ENCODE results near the gene LCA5L. TPM values are rescaled to one million over a fixed set of nuclear protein-coding genes. Genes with fewer than 3 reads are reported as not detected.

The LCA5L gene
- polyA plus RNA-seq, 2 of the 4 experiments (the other 2 are of a cell fraction) = 0.90 to 2.8 TPM

- TF ChIP-seq USF2 (IDR thresholded peaks at IDR 0.05) = no peak
- no peak for TF ChIP-seq NPAS2 (CRISPR knock-in tag; IDR thresholded peaks at IDR 0.05; ENCODE audit: borderline replicate concordance)
- TF ChIP-seq JUN (IDR thresholded peaks at IDR 0.05) = peak; percentile 29 to 43; a peak in 2 of 5 replicates
- TF ChIP-seq POLR2A (IDR thresholded peaks at IDR 0.05; ENCODE audit: low read length) = peak; percentile 48
- no peak for TF ChIP-seq CBX2 (IDR thresholded peaks at IDR 0.05; ENCODE audit: borderline replicate concordance, low read depth)
- TF ChIP-seq HEYL (CRISPR knock-in tag; IDR thresholded peaks at IDR 0.05) = no peak
- TF ChIP-seq HES2 (IDR thresholded peaks at IDR 0.05) = no peak
- no peak for TF ChIP-seq ZNF302 (CRISPR knock-in tag; IDR thresholded peaks at IDR 0.05)
- no peak for TF ChIP-seq NFE2L2 (conservative IDR thresholded peaks at IDR 0.05; ENCODE audit: low read length)
- TF ChIP-seq ESRRA (IDR thresholded peaks at IDR 0.05; ENCODE audit: borderline replicate concordance, low read length) = no peak
- TF ChIP-seq KDM1A (IDR thresholded peaks at IDR 0.05; ENCODE audit: low read depth) = no peak
- no peak for TF ChIP-seq BHLHE40 (IDR thresholded peaks at IDR 0.05; ENCODE audit: low read depth, low read length)
- no peak for TF ChIP-seq CHD2 (IDR thresholded peaks at IDR 0.05; ENCODE audit: low read length, partially characterized antibody)
- TF ChIP-seq E2F6 (IDR thresholded peaks at IDR 0.05; ENCODE audit: borderline replicate concordance, low read depth) = 0 out of 2 replicates have a peak, but pooled peaks have one; percentile 19
- TF ChIP-seq TP53 (CRISPR knock-in tag; IDR thresholded peaks at IDR 0.05) = no peak
- TF ChIP-seq MAFK (IDR thresholded peaks at IDR 0.05; ENCODE audit: partially characterized antibody) = no peak
- TF ChIP-seq RAD21 (conservative IDR thresholded peaks at IDR 0.05 in 1 of 2, IDR thresholded peaks at IDR 0.05 in 1 of 2) = no peak
- TF ChIP-seq PHF8 (IDR thresholded peaks at IDR 0.05; ENCODE audit: borderline replicate concordance, low read depth) = peak; percentile 49
- TF ChIP-seq RFX5 (IDR thresholded peaks at IDR 0.05) = no peak
- TF ChIP-seq JUNB (IDR thresholded peaks at IDR 0.05) = no peak
- TF ChIP-seq SREBF2 (IDR thresholded peaks at IDR 0.05) = no peak
- TF ChIP-seq SMC3 (IDR thresholded peaks at IDR 0.05) = no peak
- no peak for TF ChIP-seq HDAC2 (IDR thresholded peaks at IDR 0.05)
- no peak for TF ChIP-seq CHD4 (IDR thresholded peaks at IDR 0.05; ENCODE audit: borderline replicate concordance)
- peak; percentile 42; the same call in 1 of the 2 replicates for TF ChIP-seq MAX (IDR thresholded peaks at IDR 0.05)
- TF ChIP-seq EP300 (IDR thresholded peaks at IDR 0.05) = no peak
- no peak for TF ChIP-seq POLR2AphosphoS2 (conservative IDR thresholded peaks at IDR 0.05; ENCODE audit: low read length)
- no peak for TF ChIP-seq HOXB5 (CRISPR knock-in tag; IDR thresholded peaks at IDR 0.05)
- TF ChIP-seq BCL3 (IDR thresholded peaks at IDR 0.05) = no peak
- no peak for TF ChIP-seq ZFP36 (IDR thresholded peaks at IDR 0.05; ENCODE audit: borderline replicate concordance, partially characterized antibody)
- TF ChIP-seq FOSL2 (IDR thresholded peaks at IDR 0.05) = no peak
- TF ChIP-seq FOSL2 (CRISPR knock-in tag; IDR thresholded peaks at IDR 0.05) = no peak
- no peak for TF ChIP-seq ZC3H11A (IDR thresholded peaks at IDR 0.05)
- TF ChIP-seq TFCP2L1 (CRISPR knock-in tag; IDR thresholded peaks at IDR 0.05) = no peak
- no peak for TF ChIP-seq KDM5A (IDR thresholded peaks at IDR 0.05)
- no peak for TF ChIP-seq NR3C1 (IDR thresholded peaks at IDR 0.05)
- TF ChIP-seq CEBPB (IDR thresholded peaks at IDR 0.05) = no peak
- TF ChIP-seq RCOR1 (IDR thresholded peaks at IDR 0.05; ENCODE audit: low read depth, low read length) = no peak
Observed at GRCh38 chr21:39379986-39380891, 65.3 kb downstream of the LCA5L start (continued).

Measured in A549 (cell line).